Endothelial cell (in vitro differentiated cells): ENCODE results near the gene HSP90AA1. TPM values are rescaled to one million over a fixed set of nuclear protein-coding genes. Genes with fewer than 3 reads are reported as not detected.
"Not testable (repeated sequence)": the region's sequence is repeated elsewhere in the genome, so short reads cannot be mapped to it uniquely, and the experiment has no call there.

Experiments
- DNase-seq: peaks from one replicate; pipeline ENCODE4 v3.0.0; 2021; ENCODE audit warnings: low spot score
- H3K27ac Mint-ChIP-seq: one replicate; pipeline ENCODE4 v1.8.0; 2021; ENCODE audit warnings: mixed read lengths, inconsistent platforms; ENCODE audit not compliant: unreplicated experiment
- H3K27me3 Mint-ChIP-seq: one replicate; pipeline ENCODE4 v1.8.0; 2021; ENCODE audit warnings: mild to moderate bottlenecking, moderate library complexity, mixed read lengths, inconsistent platforms; ENCODE audit not compliant: unreplicated experiment
- H3K36me3 Mint-ChIP-seq: one replicate; pipeline ENCODE4 v1.8.0; 2021; ENCODE audit warnings: mild to moderate bottlenecking, low read depth, mixed read lengths, inconsistent platforms; ENCODE audit not compliant: unreplicated experiment
- H3K4me1 Mint-ChIP-seq: one replicate; pipeline ENCODE4 v1.8.0; 2021; ENCODE audit warnings: mild to moderate bottlenecking, mixed read lengths, inconsistent platforms; ENCODE audit not compliant: unreplicated experiment
- H3K4me3 Mint-ChIP-seq: one replicate; pipeline ENCODE4 v1.8.0; 2021; ENCODE audit warnings: mild to moderate bottlenecking, mixed read lengths, inconsistent platforms; ENCODE audit not compliant: unreplicated experiment
- H3K9me3 Mint-ChIP-seq: one replicate; pipeline ENCODE4 v1.8.0; 2021; ENCODE audit warnings: mixed read lengths, inconsistent platforms; ENCODE audit not compliant: unreplicated experiment
- total RNA-seq: library from RNA; stranded (reverse); fragmentation: NEBNext Ultra II Directional; extraction: Animal tissue kit (Norgen Biotek cat#: 25700); gene quantifications from one replicate; pipeline ENCODE4 v1.2.1, GENCODE V29; 2021; ENCODE audit not compliant: unreplicated experiment
- TF ChIP-seq, protein P1 (sequence below): fragments of 200-600 bp; sonication (generic); IDR thresholded peaks from one replicate; pipeline ENCODE4 v1.5.0; 2021; ENCODE audit warnings: antibody characterized with exemption; ENCODE audit not compliant: unreplicated experiment

The HSP90AA1 gene
- total RNA-seq, 1 donor from 2014 or later = 246 TPM

DNA sequence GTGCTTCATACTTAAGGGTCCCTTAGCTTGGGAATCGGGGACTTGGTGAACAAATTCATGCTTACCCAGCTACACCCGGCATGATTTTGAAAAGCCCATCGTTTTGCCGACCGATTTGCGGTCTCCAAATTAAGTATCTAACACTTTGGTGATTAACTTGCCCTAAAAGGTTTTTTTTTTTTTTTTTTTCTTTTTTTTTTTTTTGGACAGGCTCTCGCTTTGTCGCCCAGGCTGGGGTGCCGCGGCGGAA is 843 bp upstream of the HSP90AA1 start:
- no peaks in the 10 kb centered on the region for H3K9me3 Mint-ChIP-seq
- peaks cover 48% of the 10 kb centered on the region for H3K4me1 Mint-ChIP-seq
- peak overlapping the region; percentile 42 for H3K4me3 Mint-ChIP-seq
- TF ChIP-seq, protein P1, sequence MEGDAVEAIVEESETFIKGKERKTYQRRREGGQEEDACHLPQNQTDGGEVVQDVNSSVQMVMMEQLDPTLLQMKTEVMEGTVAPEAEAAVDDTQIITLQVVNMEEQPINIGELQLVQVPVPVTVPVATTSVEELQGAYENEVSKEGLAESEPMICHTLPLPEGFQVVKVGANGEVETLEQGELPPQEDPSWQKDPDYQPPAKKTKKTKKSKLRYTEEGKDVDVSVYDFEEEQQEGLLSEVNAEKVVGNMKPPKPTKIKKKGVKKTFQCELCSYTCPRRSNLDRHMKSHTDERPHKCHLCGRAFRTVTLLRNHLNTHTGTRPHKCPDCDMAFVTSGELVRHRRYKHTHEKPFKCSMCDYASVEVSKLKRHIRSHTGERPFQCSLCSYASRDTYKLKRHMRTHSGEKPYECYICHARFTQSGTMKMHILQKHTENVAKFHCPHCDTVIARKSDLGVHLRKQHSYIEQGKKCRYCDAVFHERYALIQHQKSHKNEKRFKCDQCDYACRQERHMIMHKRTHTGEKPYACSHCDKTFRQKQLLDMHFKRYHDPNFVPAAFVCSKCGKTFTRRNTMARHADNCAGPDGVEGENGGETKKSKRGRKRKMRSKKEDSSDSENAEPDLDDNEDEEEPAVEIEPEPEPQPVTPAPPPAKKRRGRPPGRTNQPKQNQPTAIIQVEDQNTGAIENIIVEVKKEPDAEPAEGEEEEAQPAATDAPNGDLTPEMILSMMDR = no peak
- no peak for DNase-seq
- H3K36me3 Mint-ChIP-seq = peaks cover 33% of the 10 kb centered on the region
- H3K27me3 Mint-ChIP-seq = peaks cover 9% of the 10 kb centered on the region
- H3K27ac Mint-ChIP-seq = peak overlapping the region; percentile 92

DNA sequence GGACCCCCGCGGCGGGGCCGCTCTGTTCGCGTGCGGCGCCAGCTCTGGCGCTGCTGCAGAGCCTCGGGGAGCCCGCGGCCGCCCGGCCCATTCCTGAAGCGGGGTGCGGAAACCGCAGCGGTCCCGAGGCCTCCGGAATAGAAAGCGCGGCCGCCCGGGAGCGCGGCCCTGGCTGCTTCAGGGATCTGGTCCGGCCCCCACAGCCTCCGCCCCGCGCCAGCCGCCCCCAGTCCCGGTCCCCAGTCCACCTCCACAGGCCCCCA is 204 bp downstream of the HSP90AA1 start:
- Mint-ChIP-seq H3K36me3 (peaks cover 41% of the 10 kb centered on the region), H3K4me1 (peaks cover 50% of the 10 kb centered on the region), H3K4me3 (peak overlapping the region; percentile 87), H3K27ac (peak overlapping the region; percentile 77), H3K9me3 (no peaks in the 10 kb centered on the region), H3K27me3 (peaks cover 9% of the 10 kb centered on the region)
- TF ChIP-seq, protein P1 = no peak
- no peak for DNase-seq

DNA sequence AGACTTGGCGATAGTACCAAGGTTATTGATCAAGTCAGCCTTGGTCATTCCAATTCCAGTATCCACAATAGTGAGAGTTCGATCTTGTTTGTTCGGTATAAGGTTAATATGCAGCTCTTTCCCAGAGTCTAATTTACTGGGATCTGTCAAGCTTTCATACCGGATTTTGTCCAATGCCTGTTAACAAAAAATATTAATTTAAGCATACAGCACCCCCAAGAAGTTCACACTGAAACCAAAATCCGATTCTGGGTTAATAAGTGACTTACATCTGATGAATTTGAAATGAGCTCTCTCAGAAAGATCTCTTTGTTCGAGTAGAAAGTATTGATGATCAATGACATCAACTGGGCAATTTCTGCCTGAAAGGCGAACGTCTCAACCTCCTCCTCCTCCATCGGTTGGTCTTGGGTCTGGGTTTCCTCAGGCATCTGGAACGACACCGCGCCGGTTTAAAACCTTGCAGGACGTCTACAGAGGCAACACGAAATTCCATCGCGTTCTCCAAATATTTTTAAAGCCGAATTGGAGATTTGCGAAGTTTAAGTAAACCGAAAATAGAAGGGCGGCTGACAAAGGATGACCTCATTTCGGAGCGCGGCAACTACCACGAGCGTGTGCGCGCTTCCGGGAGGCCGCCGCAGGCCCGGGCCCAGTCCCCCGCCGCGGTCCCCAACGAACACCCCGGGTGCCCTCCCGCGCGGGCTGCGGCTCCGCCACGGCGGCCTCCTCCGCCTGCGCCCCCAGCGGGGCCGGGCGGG is 716 bp downstream of the HSP90AA1 start:
- DNase-seq = no peak
- Mint-ChIP-seq H3K36me3 (peaks cover 44% of the 10 kb centered on the region), H3K27ac (peak overlapping the region; percentile 94), H3K9me3 (no peaks in the 10 kb centered on the region), H3K4me1 (peaks cover 50% of the 10 kb centered on the region), H3K27me3 (peaks cover 9% of the 10 kb centered on the region), H3K4me3 (peak overlapping the region; percentile 98)
- TF ChIP-seq, protein P1 = no peak

DNA sequence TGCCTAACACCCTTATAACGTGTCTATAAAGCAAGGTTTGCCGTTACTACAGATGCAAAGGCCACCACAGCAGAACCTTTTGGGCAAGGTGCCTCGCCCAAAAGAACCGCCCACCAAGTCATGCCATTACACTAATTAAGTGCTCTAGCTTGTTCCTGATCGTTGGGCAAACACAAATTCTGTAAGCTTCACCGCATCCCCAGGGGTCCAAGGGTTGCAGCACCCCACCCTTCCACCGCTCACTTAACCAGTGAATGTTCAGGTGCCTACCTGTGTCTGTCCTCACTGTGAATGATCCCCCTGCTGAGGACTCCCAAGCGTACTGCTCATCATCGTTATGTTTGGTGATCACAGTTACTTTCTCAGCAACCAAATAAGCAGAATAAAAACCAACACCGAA is 1.4 kb downstream of the HSP90AA1 start:
- H3K36me3 Mint-ChIP-seq = peaks cover 50% of the 10 kb centered on the region
- H3K27me3 Mint-ChIP-seq = peaks cover 8% of the 10 kb centered on the region
- H3K4me1 Mint-ChIP-seq = peaks cover 50% of the 10 kb centered on the region
- H3K27ac Mint-ChIP-seq = peak overlapping the region; percentile 94
- DNase-seq = no peak
- no peaks in the 10 kb centered on the region for H3K9me3 Mint-ChIP-seq
- TF ChIP-seq, protein P1 = no peak
- H3K4me3 Mint-ChIP-seq = peak overlapping the region; percentile 98

DNA sequence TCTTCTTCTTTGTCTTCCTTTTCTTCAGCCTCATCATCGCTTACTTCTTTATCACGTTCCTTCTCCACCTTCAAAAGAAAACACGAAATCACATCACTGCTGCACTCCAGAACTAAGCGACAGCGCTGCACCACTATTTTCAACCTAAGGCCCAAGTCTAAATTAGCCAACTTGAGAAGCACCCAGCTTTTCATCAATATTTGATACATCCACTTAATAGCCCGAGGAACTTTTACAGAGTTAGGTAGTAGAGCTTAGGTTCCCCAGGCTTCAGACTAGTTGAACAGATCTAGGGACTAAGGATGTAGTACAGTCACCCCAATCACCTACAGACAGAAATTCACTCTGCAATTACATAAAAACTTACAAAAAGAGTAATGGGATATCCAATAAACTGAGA is 1.9 kb downstream of the HSP90AA1 start:
- Mint-ChIP-seq H3K36me3 (peaks cover 54% of the 10 kb centered on the region), H3K4me1 (peaks cover 46% of the 10 kb centered on the region), H3K9me3 (no peaks in the 10 kb centered on the region), H3K27ac (no peak overlapping the region), H3K4me3 (peak overlapping the region; percentile 98), H3K27me3 (peaks cover 5% of the 10 kb centered on the region)
- no peak for DNase-seq
- TF ChIP-seq, protein P1 = no peak

DNA sequence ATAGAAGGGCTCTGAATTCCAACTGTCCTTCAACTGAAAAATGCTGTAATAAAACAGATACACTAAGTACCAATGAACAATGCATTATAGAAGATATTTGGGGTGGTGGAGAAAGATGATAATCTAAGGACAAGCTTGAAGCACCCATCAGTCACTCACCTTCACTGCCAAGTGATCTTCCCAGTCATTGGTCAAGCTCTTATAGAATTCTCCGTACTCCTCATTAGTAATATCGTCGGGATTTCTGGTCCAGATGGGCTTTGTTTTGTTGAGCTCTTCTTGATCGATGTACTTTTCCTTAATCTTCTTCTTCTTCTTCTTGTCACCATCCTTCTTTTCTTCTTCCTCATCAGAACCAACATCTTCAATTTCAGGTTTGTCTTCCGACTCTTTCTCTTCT is 2.3 kb downstream of the HSP90AA1 start:
- Mint-ChIP-seq H3K36me3 (peaks cover 58% of the 10 kb centered on the region), H3K4me1 (peaks cover 42% of the 10 kb centered on the region), H3K4me3 (peak overlapping the region; percentile 98)
- not testable (repeated sequence) for H3K27ac Mint-ChIP-seq, H3K27me3 Mint-ChIP-seq, H3K9me3 Mint-ChIP-seq, DNase-seq
